ENCODE measurements around the gene CDK12. TPM values are rescaled to one million over a fixed set of nuclear protein-coding genes. Genes with fewer than 3 reads are reported as not detected.
"Not testable (repeated sequence)": the region's sequence is repeated elsewhere in the genome, so short reads cannot be mapped to it uniquely, and the experiment has no call there.

CDK12 gene
- total RNA-seq, 2 donors from 2014 or later: 40.1 to 55.3 TPM

GRCh38 chr17:39473310-39473709 lies 12.0 kb downstream of the CDK12 start:
- H3K27me3 ChIP-seq: no peaks in the 10 kb centered on the region
- DNase-seq: no peak
- no peak overlapping the region for H3K27ac ChIP-seq
- H3K4me3 ChIP-seq: no peak overlapping the region
- H3K9ac ChIP-seq (ENCODE audit: low read depth in 2 of 2, low read length in 2 of 2): no peak overlapping the region
- no peaks in the 10 kb centered on the region for H3K9me3 ChIP-seq
- no peaks in the 10 kb centered on the region for H3K4me1 ChIP-seq
- intact Hi-C loops (cut with DNase I): no loop called here
- no peak for TF ChIP-seq CTCF (IDR thresholded peaks at IDR 0.05)
- H3K36me3 ChIP-seq: no peaks in the 10 kb centered on the region

- H3K36me3 ChIP-seq; H3K9ac ChIP-seq (ENCODE audit: low read depth in 2 of 2, low read length in 2 of 2); H3K27me3 ChIP-seq; H3K4me1 ChIP-seq; H3K9me3 ChIP-seq; H3K27ac ChIP-seq; H3K4me3 ChIP-seq; DNase-seq: not testable (repeated sequence)
- intact Hi-C loops (cut with DNase I): loop anchor here (10.0 kb wide), 1 partner anchor 45 kb away; no protein-coding TSS in a partner anchor
Observed at GRCh38 chr17:39479631-39480030, 18.3 kb downstream of the CDK12 start.

DNA sequence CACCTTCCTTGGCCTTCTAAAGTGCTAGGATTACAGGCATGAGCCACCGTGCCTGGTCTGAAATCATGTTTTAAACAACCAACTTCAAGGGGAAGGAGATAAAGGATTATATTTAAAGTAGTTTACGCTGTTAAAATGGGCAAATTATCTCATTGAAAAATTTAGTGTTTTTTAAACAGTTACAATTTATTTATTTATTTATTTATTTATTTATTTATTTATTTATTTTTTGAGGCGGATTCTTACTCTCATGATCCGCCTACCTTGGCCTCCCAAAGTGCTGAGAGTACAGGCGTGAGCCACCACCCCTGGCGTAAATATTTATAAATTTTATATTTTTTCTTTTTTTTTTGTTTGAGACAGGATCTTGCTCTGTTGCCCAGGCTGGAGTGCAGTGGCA lies 22.2 kb downstream of the CDK12 start:
- H3K36me3 ChIP-seq: no peaks in the 10 kb centered on the region
- intact Hi-C loops (cut with DNase I): loop anchor here (10.0 kb wide), 1 partner anchor 49 kb away; no protein-coding TSS in a partner anchor

DNA sequence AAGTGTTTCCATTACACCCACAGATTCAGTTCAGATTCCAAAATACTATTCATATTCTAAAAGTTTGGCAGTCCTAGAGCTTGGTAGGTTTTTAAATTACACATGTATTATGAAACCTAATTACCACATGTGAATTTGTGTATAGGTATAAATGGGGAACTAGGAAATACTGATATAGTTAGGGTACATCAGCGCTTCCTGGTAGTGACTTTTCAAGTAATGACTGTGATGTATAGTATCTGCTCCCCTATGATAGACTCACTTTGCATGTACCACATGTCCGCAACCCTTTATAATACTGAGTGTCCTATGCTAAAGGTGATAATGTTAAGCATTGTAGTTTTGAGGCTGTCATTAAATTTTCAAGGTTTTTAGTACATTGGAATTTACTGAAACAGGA lies 22.9 kb downstream of the CDK12 start:
- H3K36me3 ChIP-seq: no peaks in the 10 kb centered on the region
- no peaks in the 10 kb centered on the region for H3K27me3 ChIP-seq
- H3K9me3 ChIP-seq: no peaks in the 10 kb centered on the region
- DNase-seq: no peak
- no peak overlapping the region for H3K27ac ChIP-seq
- no peaks in the 10 kb centered on the region for H3K4me1 ChIP-seq
- H3K9ac ChIP-seq (ENCODE audit: low read depth in 2 of 2, low read length in 2 of 2): no peak overlapping the region
- no peak overlapping the region for H3K4me3 ChIP-seq
- no peak for TF ChIP-seq CTCF (IDR thresholded peaks at IDR 0.05)
- intact Hi-C loops (cut with DNase I): loop anchor here (10.0 kb wide), 1 partner anchor 49 kb away; no protein-coding TSS in a partner anchor

More for the DNA sequence above, 22.2 kb downstream of the CDK12 start:
- Histone ChIP-seq H3K4me1 (no peaks in the 10 kb centered on the region), H3K9me3 (no peaks in the 10 kb centered on the region), H3K27me3 (no peaks in the 10 kb centered on the region), H3K27ac (no peak overlapping the region), H3K4me3 (no peak overlapping the region), H3K9ac (ENCODE audit: low read depth in 2 of 2, low read length in 2 of 2) (no peak overlapping the region)
- no peak for DNase-seq
- no peak for TF ChIP-seq CTCF (IDR thresholded peaks at IDR 0.05)

- no peak overlapping the region for H3K9ac ChIP-seq (ENCODE audit: low read depth in 2 of 2, low read length in 2 of 2)
- no peak overlapping the region for H3K4me3 ChIP-seq
- TF ChIP-seq CTCF (IDR thresholded peaks at IDR 0.05): no peak
- no peaks in the 10 kb centered on the region for H3K36me3 ChIP-seq
- H3K9me3 ChIP-seq: no peaks in the 10 kb centered on the region
- no peaks in the 10 kb centered on the region for H3K27me3 ChIP-seq
- no peak overlapping the region for H3K27ac ChIP-seq
- DNase-seq: no peak
- no peaks in the 10 kb centered on the region for H3K4me1 ChIP-seq
- intact Hi-C loops (cut with DNase I): loop anchor here (10.0 kb wide), 1 partner anchor 51 kb away; no protein-coding TSS in a partner anchor
Observed at GRCh38 chr17:39485555-39485954, 24.3 kb downstream of the CDK12 start.

DNA sequence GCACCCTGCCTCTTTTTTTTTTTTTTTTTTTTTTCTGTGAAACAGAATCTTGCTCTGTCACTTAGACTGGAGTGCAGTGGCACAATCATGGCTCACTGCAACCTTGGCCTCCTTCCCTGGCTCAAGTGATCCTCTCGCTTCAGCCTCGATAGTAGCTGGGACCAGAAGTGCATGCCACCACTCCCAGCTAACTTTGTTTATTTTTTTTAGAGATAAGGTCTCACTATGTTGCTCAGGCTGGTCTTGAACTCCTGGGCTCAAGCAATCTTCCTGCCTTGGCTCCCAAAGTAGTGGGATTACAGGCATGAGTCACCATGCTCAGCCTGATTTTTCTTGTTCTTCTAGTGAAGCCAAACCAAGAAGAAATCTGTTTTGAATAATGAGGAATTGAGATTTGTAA lies 25.0 kb downstream of the CDK12 start:
- H3K9me3 ChIP-seq: no peaks in the 10 kb centered on the region
- intact Hi-C loops (cut with DNase I): loop anchor here (10.0 kb wide), 1 partner anchor 51 kb away; no protein-coding TSS in a partner anchor
- no peak overlapping the region for H3K4me3 ChIP-seq
- H3K36me3 ChIP-seq: no peaks in the 10 kb centered on the region
- no peak for DNase-seq
- no peaks in the 10 kb centered on the region for H3K4me1 ChIP-seq
- no peak for TF ChIP-seq CTCF (IDR thresholded peaks at IDR 0.05)
- H3K27ac ChIP-seq: no peak overlapping the region
- H3K9ac ChIP-seq (ENCODE audit: low read depth in 2 of 2, low read length in 2 of 2): no peak overlapping the region
- H3K27me3 ChIP-seq: no peaks in the 10 kb centered on the region

- H3K36me3 ChIP-seq, H3K4me1 ChIP-seq: not testable (repeated sequence)
Observed at GRCh38 chr17:39487490-39487889, 26.2 kb downstream of the CDK12 start.

More at GRCh38 chr17:39487490-39487889, 26.2 kb downstream of the CDK12 start:
- H3K4me3 ChIP-seq; DNase-seq; H3K27ac ChIP-seq; H3K27me3 ChIP-seq; H3K9me3 ChIP-seq; H3K9ac ChIP-seq (ENCODE audit: low read depth in 2 of 2, low read length in 2 of 2): not testable (repeated sequence)
- intact Hi-C loops (cut with DNase I): loop anchor here (10.0 kb wide), 1 partner anchor 53 kb away; no protein-coding TSS in a partner anchor
